ENCODE data around the gene NBAS.
"Not testable (repeated sequence)": the region's sequence is repeated elsewhere in the genome, so short reads cannot be mapped to it uniquely, and the experiment has no call there.

The NBAS gene

DNA sequence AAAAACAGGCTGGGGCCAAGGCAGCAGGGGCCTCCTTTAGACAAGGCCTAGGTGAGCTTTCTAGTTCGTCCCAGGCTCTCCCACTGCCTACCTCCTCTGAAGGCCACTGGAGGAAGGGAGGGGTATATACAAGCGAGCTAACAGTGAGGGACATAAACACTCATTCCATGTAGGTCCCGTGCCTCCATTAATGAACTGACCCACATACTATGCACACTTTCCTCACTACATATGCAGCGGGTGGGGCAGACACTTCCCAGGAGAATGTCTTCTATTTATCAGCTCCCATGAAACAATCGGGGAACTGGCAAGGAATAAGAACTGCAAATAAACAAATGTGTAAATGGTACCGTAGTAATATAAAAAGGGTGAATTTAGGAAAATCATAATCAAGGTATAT lies 336.5 kb downstream of the NBAS start:
- no peak overlapping the region for H3K4me3 ChIP-seq (ENCODE audit: low read depth, low read length)
- no peak for TF ChIP-seq CTCF (IDR thresholded peaks at IDR 0.05; ENCODE audit: borderline replicate concordance, insufficient read depth, low read depth, low read length)

- TF ChIP-seq CTCF (IDR thresholded peaks at IDR 0.05; ENCODE audit: borderline replicate concordance, insufficient read depth, low read depth, low read length) = no peak
- H3K4me3 ChIP-seq (ENCODE audit: low read depth, low read length) = no peak overlapping the region
Observed at GRCh38 chr2:15223887-15224286, 337.2 kb downstream of the NBAS start.

DNA sequence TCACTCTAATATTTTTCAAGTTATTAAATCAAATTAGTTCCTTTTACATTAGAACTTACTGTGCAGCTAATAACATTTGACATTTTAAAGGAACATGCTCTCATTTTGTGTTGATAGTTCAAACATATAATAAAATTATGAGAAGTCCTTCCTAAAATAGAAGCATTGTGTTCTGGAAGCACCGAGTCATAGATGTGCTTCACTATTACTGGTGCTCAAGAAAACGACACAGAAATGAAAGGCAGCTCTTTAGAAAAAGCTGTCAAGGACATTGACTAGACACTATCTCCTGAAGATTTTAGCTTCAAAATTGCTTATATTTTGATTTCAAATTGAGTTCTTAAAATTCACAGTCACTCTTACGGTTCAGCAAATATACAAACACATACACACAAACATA lies 338.3 kb downstream of the NBAS start:
- H3K4me3 ChIP-seq (ENCODE audit: low read depth, low read length) = no peak overlapping the region
- no peak for TF ChIP-seq CTCF (IDR thresholded peaks at IDR 0.05; ENCODE audit: borderline replicate concordance, insufficient read depth, low read depth, low read length)

DNA sequence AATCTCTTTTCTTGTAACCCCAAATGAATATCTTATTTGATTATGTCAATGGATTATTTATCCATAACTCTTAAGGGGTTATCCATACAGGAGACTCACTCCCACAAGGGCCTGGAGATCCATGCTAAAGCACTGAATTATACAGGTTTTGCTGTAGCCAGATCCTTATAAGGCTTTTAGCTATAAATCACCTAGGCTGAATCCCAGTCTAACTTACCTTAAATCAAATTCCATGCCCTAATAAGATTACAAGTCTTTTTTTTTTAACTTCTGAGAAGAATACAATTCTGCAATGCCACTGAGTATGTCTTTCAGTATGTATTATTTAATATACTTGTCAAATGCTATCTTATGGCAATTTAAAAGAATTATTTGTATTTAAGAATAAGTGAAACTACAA lies 340.5 kb downstream of the NBAS start:
- no peak for TF ChIP-seq CTCF (IDR thresholded peaks at IDR 0.05; ENCODE audit: borderline replicate concordance, insufficient read depth, low read depth, low read length)
- H3K4me3 ChIP-seq (ENCODE audit: low read depth, low read length) = no peak overlapping the region

DNA sequence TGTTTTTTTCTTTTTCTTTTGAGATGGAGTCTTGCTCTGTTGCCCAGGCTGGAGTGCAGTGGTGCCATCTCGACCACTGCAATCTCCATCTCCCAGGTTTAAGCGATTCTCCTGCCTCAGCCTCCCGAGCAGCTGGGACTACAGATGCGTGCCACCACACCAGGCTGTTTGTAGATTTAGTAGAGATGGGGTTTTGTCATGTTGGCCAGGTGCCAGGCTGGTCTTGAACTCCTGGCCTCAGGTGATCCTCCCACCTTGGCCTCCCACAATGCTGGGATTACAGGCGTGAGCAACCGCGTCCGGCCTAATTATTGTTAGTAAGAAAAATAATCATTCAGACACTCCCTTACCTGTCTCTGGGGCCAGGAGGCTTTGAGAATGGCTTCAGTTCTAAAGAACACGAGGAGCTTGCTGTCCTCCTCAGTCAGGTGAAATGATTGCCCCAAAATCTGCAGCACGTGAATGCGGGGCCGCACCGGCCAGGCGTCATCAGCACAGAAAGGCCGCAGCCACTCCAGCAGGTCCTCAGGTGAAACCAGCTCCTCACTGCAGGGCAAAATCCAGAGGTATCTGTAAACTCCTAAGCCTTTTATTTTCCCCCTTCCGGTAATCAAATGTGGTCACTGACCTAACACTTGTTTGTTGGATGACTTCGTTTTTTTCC lies 342.6 kb downstream of the NBAS start:
- H3K4me3 ChIP-seq (ENCODE audit: low read depth, low read length) = no peak overlapping the region
- no peak for TF ChIP-seq CTCF (IDR thresholded peaks at IDR 0.05; ENCODE audit: borderline replicate concordance, insufficient read depth, low read depth, low read length)

- TF ChIP-seq CTCF (IDR thresholded peaks at IDR 0.05; ENCODE audit: borderline replicate concordance, insufficient read depth, low read depth, low read length) = no peak
- H3K4me3 ChIP-seq (ENCODE audit: low read depth, low read length) = no peak overlapping the region
Observed at GRCh38 chr2:15212249-15212648, 348.9 kb downstream of the NBAS start.

DNA sequence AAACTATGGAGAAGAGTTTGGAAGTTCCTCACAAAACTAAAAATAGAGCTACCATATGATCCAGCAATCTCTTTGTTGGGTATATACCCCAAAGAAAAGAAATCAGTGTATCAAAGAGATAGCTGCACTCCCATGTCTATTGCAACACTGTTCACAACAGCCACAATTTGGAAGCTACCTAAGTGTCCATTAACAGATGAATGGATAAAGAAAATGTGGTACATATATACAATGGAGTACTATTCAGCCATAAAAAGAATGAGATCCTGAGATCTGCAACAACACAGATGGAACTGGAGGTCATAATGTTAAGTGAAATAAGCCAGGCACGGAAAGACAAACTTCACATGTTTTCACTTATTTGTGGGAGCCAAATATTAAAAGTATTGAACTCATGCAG lies 350.6 kb downstream of the NBAS start:
- H3K4me3 ChIP-seq (ENCODE audit: low read depth, low read length) = not testable (repeated sequence)

GRCh38 chr2:15206419-15206818 lies 354.7 kb downstream of the NBAS start:
- TF ChIP-seq CTCF (IDR thresholded peaks at IDR 0.05; ENCODE audit: borderline replicate concordance, insufficient read depth, low read depth, low read length) = no peak

More at GRCh38 chr2:15206419-15206818, 354.7 kb downstream of the NBAS start:
- H3K4me3 ChIP-seq (ENCODE audit: low read depth, low read length) = no peak overlapping the region

All from GM12875 (cell line).